ENCODE data around the gene MIPEP.

The MIPEP gene

GRCh38 chr13:23729531-23729930 lies 159.7 kb downstream of the MIPEP start:
- no peaks in the 10 kb centered on the region for H3K36me3 ChIP-seq
- no peaks in the 10 kb centered on the region for H3K9me3 ChIP-seq
- no peaks in the 10 kb centered on the region for H3K4me1 ChIP-seq (ENCODE audit: control insufficient read depth in 1 of 2, insufficient read depth in 1 of 2, low read depth in 1 of 2, low read length in 1 of 2)
- H3K27ac ChIP-seq, result no peak overlapping the region
- no peaks in the 10 kb centered on the region for H3K27me3 ChIP-seq
- H3K4me3 ChIP-seq (ENCODE audit: low read depth in 1 of 2, low read length in 1 of 2), result no peak overlapping the region
- TF ChIP-seq CTCF (IDR thresholded peaks at IDR 0.05), result no peak

DNA sequence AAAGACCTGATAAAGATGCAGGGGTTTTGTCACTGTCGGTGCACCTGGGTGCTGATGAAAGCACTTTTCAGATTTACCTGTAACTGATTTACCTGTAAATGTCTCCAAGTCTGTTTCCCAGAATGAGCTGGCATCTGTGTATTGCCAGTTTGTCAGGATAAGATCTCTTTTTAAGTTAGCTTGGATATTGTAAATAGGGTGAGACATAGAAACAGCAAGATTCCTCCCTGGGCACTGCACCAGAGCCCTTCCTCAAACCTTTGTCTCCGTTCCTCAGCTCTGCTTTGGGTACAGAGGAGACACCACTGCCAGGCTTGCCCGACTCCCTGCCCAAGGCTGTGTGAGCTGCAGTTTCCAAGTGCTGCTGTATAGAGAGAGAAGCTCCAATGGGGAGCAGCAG lies 160.4 kb downstream of the MIPEP start:
- H3K27me3 ChIP-seq, result no peaks in the 10 kb centered on the region
- H3K36me3 ChIP-seq, result no peaks in the 10 kb centered on the region
- no peaks in the 10 kb centered on the region for H3K4me1 ChIP-seq (ENCODE audit: control insufficient read depth in 1 of 2, insufficient read depth in 1 of 2, low read depth in 1 of 2, low read length in 1 of 2)
- TF ChIP-seq CTCF (IDR thresholded peaks at IDR 0.05), result no peak
- H3K27ac ChIP-seq, result no peak overlapping the region
- no peaks in the 10 kb centered on the region for H3K9me3 ChIP-seq
- no peak overlapping the region for H3K4me3 ChIP-seq (ENCODE audit: low read depth in 1 of 2, low read length in 1 of 2)

GRCh38 chr13:23725922-23726321 lies 163.3 kb downstream of the MIPEP start:
- H3K36me3 ChIP-seq, result no peaks in the 10 kb centered on the region
- no peaks in the 10 kb centered on the region for H3K27me3 ChIP-seq
- H3K4me1 ChIP-seq (ENCODE audit: control insufficient read depth in 1 of 2, insufficient read depth in 1 of 2, low read depth in 1 of 2, low read length in 1 of 2), result no peaks in the 10 kb centered on the region
- H3K4me3 ChIP-seq (ENCODE audit: low read depth in 1 of 2, low read length in 1 of 2), result no peak overlapping the region
- H3K9me3 ChIP-seq, result no peaks in the 10 kb centered on the region
- no peak overlapping the region for H3K27ac ChIP-seq
- no peak for TF ChIP-seq CTCF (IDR thresholded peaks at IDR 0.05)

- TF ChIP-seq CTCF (IDR thresholded peaks at IDR 0.05), result no peak
- Histone ChIP-seq H3K9me3 (no peaks in the 10 kb centered on the region), H3K4me3 (ENCODE audit: low read depth in 1 of 2, low read length in 1 of 2) (no peak overlapping the region), H3K27ac (no peak overlapping the region), H3K36me3 (no peaks in the 10 kb centered on the region), H3K27me3 (no peaks in the 10 kb centered on the region), H3K4me1 (ENCODE audit: control insufficient read depth in 1 of 2, insufficient read depth in 1 of 2, low read depth in 1 of 2, low read length in 1 of 2) (no peaks in the 10 kb centered on the region)
Measured at GRCh38 chr13:23724196-23724970, 164.8 kb downstream of the MIPEP start.

- Histone ChIP-seq H3K36me3 (no peaks in the 10 kb centered on the region), H3K27me3 (no peaks in the 10 kb centered on the region), H3K27ac (no peak overlapping the region), H3K4me3 (ENCODE audit: low read depth in 1 of 2, low read length in 1 of 2) (no peak overlapping the region), H3K9me3 (no peaks in the 10 kb centered on the region), H3K4me1 (ENCODE audit: control insufficient read depth in 1 of 2, insufficient read depth in 1 of 2, low read depth in 1 of 2, low read length in 1 of 2) (no peaks in the 10 kb centered on the region)
- TF ChIP-seq CTCF (IDR thresholded peaks at IDR 0.05), result no peak
Measured at GRCh38 chr13:23723471-23723870, 165.7 kb downstream of the MIPEP start.
